Vagina (tissue), 2 donors: ENCODE measurements around the gene ARHGAP44.

Source experiments
- POLR2A ChIP-seq, 2 donors: fragments of 450-650 bp; IDR thresholded peaks; one replicate each; pipeline ENCODE4 v1.6.1; 2017; ENCODE audit warnings: antibody characterized with exemption in 2 of 2, mild to moderate bottlenecking in 2 of 2, moderate library complexity in 2 of 2
- TF ChIP-seq, protein P1 (sequence below), 3 experiments: fragments of 450-650 bp in 2 of 3; fragments of 200-600 bp in 1 of 3; sonication (generic) in 1 of 3; IDR thresholded peaks; one replicate each; pipeline ENCODE4 v1.5.1; 2017 to 2019; ENCODE audit warnings: antibody characterized with exemption in 3 of 3, mild to moderate bottlenecking in 2 of 3, moderate library complexity in 2 of 3

GRCh38 chr17:12964162-12964561 lies 174.9 kb downstream of the ARHGAP44 start:
- TF ChIP-seq, protein P1, sequence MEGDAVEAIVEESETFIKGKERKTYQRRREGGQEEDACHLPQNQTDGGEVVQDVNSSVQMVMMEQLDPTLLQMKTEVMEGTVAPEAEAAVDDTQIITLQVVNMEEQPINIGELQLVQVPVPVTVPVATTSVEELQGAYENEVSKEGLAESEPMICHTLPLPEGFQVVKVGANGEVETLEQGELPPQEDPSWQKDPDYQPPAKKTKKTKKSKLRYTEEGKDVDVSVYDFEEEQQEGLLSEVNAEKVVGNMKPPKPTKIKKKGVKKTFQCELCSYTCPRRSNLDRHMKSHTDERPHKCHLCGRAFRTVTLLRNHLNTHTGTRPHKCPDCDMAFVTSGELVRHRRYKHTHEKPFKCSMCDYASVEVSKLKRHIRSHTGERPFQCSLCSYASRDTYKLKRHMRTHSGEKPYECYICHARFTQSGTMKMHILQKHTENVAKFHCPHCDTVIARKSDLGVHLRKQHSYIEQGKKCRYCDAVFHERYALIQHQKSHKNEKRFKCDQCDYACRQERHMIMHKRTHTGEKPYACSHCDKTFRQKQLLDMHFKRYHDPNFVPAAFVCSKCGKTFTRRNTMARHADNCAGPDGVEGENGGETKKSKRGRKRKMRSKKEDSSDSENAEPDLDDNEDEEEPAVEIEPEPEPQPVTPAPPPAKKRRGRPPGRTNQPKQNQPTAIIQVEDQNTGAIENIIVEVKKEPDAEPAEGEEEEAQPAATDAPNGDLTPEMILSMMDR (IDR thresholded peaks at IDR 0.05): no peak
- TF ChIP-seq POLR2A (IDR thresholded peaks at IDR 0.05): no peak
